Gastrocnemius medialis (tissue), 4 donors: Measurements from ENCODE around the gene CYFIP2. TPM values are rescaled to one million over a fixed set of nuclear protein-coding genes. Genes with fewer than 3 reads are reported as not detected.

ENCODE experiments used
- ATAC-seq, 2 donors: fragments of 150-250 bp; one replicate each; pipeline ENCODE4 v1.9.1; 2016
- DNase-seq, 2 donors: peaks; one replicate each; pipeline ENCODE4 v3.0.0-alpha.2; 2019
- H3K27ac ChIP-seq, 4 donors: fragments of 200-600 bp; sonication (generic); 1 replicate in 1 of 4; 2 replicates in 3 of 4; pipeline ENCODE4 v1.5.1; 2016 to 2018; ENCODE audit warnings: mild to moderate bottlenecking in 2 of 4, moderate library complexity in 1 of 4
- H3K27me3 ChIP-seq, 3 donors: fragments of 200-600 bp; sonication (generic) in 2 of 3; 1 replicate in 1 of 3; 2 replicates in 2 of 3; pipeline versions ENCODE4 v1.5.1 to v1.6.0; 2016 to 2019; ENCODE audit warnings: mild to moderate bottlenecking in 1 of 3, moderate library complexity in 1 of 3
- H3K36me3 ChIP-seq, 2 donors: fragments of 200-600 bp; sonication (generic) in 1 of 2; one replicate each; pipeline ENCODE4 v1.5.1; 2017 to 2018
- H3K4me1 ChIP-seq, 2 donors: fragments of 200-600 bp; sonication (generic) in 1 of 2; one replicate each; pipeline ENCODE4 v1.5.1; 2016 to 2017; ENCODE audit warnings: mild to moderate bottlenecking in 2 of 2
- H3K4me3 ChIP-seq, 4 donors: fragments of 200-600 bp; sonication (generic) in 3 of 4; 1 replicate in 1 of 4; 2 replicates in 3 of 4; pipeline ENCODE4 v1.5.1; 2016 to 2019; ENCODE audit warnings: mild to moderate bottlenecking in 2 of 4
- H3K9me3 ChIP-seq, 3 donors: fragments of 200-600 bp; sonication (generic) in 2 of 3; 1 replicate in 1 of 3; 2 replicates in 2 of 3; pipeline ENCODE4 v1.5.1; 2016 to 2019
- POLR2A ChIP-seq, 2 donors: fragments of 450-650 bp; IDR thresholded peaks; one replicate each; pipeline ENCODE4 v1.6.1; 2017; ENCODE audit warnings: antibody characterized with exemption in 2 of 2, mild to moderate bottlenecking in 2 of 2, moderate library complexity in 2 of 2
- in situ Hi-C, 4 donors: fragments of 200-750 bp; cut with MboI; loops; one replicate each; pipeline versions ENCODE4 v1.15.0 to v1.8.0; 2017; ENCODE audit warnings: low sequenced_read_pairs in 4 of 4
- intact Hi-C: fragments of 100-400 bp; cut with DNase I; formaldehyde crosslinking; loops from one replicate; pipeline ENCODE4 v1.15.1; 2023; ENCODE audit warnings: low total_unique reads
- total RNA-seq, 4 donors: library from RNA; depleted of rRNA; stranded (reverse); fragments of >200 nt; gene quantifications; one replicate each; pipeline versions ENCODE4 v1.1.0 to v1.2.3, GENCODE V29; 2016
- TF ChIP-seq, protein P1 (sequence below), 5 experiments: fragments of 450-650 bp in 3 of 5; fragments of 200-600 bp in 2 of 5; sonication (generic) in 2 of 5; IDR thresholded peaks in 4 of 5; conservative IDR thresholded peaks in 1 of 5; 1 replicate in 4 of 5; 2 replicates in 1 of 5; pipeline ENCODE4 v1.5.1; 2016 to 2019; ENCODE audit warnings: antibody characterized with exemption in 5 of 5, mild to moderate bottlenecking in 3 of 5, moderate library complexity in 3 of 5

Gene CYFIP2
- total RNA-seq, 4 donors from 2014 or later: 5.9 to 15.5 (median 10.7) TPM

DNA sequence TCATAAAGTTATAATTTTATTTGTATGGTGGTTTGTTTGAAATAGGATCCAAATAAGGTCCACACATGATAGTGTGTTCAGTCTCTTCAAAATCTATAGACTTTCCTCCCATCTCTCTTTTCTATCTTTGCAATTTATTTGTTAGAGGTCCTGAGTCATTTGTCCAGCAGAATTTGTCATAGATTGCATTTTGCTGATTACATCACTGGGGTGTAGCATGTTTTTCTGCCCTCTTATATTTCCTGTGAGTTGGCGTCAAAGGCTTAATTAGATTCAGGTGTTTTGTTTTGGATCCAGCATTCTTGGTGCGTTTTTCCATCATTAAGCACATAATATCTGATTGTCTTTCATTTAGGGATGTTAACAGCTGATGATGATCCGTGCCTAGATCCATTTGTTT, 15.0 kb downstream of the CYFIP2 start:
- no peaks in the 10 kb centered on the region for H3K36me3 ChIP-seq
- no peaks in the 10 kb centered on the region for H3K27me3 ChIP-seq
- intact Hi-C loops: no loop called here
- DNase-seq (no peak), ATAC-seq (no peak)
- in situ Hi-C loops: no loop called here
- H3K4me1 ChIP-seq: peaks cover 10 to 15% of the 10 kb centered on the region in 2 donors
- no peak overlapping the region for H3K4me3 ChIP-seq
- TF ChIP-seq POLR2A (IDR thresholded peaks at IDR 0.05): no peak
- TF ChIP-seq, protein P1, sequence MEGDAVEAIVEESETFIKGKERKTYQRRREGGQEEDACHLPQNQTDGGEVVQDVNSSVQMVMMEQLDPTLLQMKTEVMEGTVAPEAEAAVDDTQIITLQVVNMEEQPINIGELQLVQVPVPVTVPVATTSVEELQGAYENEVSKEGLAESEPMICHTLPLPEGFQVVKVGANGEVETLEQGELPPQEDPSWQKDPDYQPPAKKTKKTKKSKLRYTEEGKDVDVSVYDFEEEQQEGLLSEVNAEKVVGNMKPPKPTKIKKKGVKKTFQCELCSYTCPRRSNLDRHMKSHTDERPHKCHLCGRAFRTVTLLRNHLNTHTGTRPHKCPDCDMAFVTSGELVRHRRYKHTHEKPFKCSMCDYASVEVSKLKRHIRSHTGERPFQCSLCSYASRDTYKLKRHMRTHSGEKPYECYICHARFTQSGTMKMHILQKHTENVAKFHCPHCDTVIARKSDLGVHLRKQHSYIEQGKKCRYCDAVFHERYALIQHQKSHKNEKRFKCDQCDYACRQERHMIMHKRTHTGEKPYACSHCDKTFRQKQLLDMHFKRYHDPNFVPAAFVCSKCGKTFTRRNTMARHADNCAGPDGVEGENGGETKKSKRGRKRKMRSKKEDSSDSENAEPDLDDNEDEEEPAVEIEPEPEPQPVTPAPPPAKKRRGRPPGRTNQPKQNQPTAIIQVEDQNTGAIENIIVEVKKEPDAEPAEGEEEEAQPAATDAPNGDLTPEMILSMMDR (IDR thresholded peaks at IDR 0.05 in 4 of 5, conservative IDR thresholded peaks at IDR 0.05 in 1 of 5): no peak
- H3K27ac ChIP-seq: no peak overlapping the region
- H3K9me3 ChIP-seq: no peaks in the 10 kb centered on the region

DNA sequence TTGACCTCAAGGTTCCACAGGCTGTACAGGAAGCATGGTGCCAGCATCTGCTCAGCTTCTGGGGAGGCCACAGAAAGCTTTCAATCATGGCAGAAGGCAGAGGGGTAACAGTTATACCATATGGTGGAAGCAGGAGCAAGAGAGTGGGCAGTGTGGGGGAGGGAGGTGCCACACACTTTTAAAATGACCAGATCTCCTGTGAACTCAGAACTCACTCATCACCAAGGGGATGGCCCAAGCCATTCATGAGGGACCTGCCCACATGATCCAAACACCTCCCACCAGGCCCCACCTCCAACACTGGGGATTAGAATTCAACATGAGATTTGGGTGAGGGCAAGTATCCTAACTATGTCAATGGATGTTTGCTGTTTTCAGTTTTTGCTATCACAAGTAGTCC, 16.2 kb downstream of the CYFIP2 start:
- Histone ChIP-seq H3K36me3 (no peaks in the 10 kb centered on the region), H3K27ac (no peak overlapping the region), H3K27me3 (no peaks in the 10 kb centered on the region), H3K9me3 (no peaks in the 10 kb centered on the region), H3K4me3 (no peak overlapping the region), H3K4me1 (peaks cover 16 to 26% of the 10 kb centered on the region in 2 donors)
- in situ Hi-C loops (no loop called here), intact Hi-C loops (no loop called here)
- ATAC-seq (no peak), DNase-seq (no peak)
- no peak for TF ChIP-seq POLR2A (IDR thresholded peaks at IDR 0.05)
- TF ChIP-seq, protein P1 (IDR thresholded peaks at IDR 0.05 in 4 of 5, conservative IDR thresholded peaks at IDR 0.05 in 1 of 5): no peak

DNA sequence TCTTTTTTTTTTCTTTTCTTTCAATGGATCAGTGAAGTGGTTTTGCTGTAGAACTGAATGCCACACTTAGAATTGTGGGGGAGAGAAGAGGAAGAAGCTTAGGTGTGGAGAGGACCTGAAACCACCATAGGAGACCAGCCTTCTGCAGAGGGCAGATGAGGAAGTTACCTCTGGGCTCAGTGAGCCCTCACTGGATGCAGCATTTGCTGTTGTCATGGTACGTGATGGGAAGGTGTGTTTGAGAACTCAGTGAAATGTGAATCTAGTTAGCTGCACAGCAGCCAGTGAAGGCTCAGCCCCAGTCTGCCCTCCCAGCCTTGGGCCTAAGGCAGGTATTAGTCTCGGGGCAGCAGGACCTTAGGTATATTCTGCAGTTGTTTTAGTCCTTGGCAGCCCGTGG, 17.5 kb downstream of the CYFIP2 start:
- DNase-seq (no peak), ATAC-seq (no peak)
- no peaks in the 10 kb centered on the region for H3K9me3 ChIP-seq
- H3K27ac ChIP-seq: peak overlapping the region in 1 of 4 donors; percentile 45
- no peaks in the 10 kb centered on the region for H3K27me3 ChIP-seq
- no peak overlapping the region for H3K4me3 ChIP-seq
- TF ChIP-seq POLR2A (IDR thresholded peaks at IDR 0.05): no peak
- TF ChIP-seq, protein P1 (IDR thresholded peaks at IDR 0.05 in 4 of 5, conservative IDR thresholded peaks at IDR 0.05 in 1 of 5): no peak
- no peaks in the 10 kb centered on the region for H3K36me3 ChIP-seq
- peaks cover 16 to 26% of the 10 kb centered on the region in 2 donors for H3K4me1 ChIP-seq
- in situ Hi-C loops (no loop called here), intact Hi-C loops (no loop called here)

DNA sequence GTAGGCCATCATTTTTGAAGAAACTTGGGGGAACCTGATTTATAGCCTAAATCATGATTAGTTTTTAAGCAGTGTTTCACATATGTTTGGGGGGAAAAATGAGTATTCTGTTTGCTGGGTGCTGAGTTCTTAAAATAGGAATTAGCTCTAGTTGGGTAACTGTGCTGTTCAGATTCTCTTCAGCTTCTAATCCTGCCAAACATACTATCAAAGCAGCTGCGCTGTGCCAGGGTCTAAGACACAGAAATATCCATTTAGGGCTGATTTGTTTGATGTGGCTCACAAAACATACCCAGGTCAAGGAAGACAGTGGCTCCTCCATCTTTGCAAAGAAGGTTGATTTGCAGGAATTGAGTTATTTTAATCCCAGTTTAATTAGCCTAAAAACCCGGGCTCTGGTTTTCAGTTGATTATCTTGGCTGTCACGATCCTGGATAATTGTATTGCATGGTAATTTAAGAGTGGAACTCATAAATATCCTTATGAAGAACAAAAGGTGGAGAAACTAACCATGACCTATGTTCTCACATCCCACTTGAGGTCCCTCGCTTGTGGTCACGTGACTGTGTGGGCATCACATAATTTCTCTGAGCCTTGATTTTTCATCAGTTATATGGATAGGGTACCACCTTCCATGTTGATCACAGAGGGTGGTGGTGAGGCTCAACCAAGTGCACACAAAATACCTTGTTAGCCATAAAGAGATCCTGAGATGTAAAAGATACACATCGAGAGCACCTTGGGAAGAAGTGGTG, 18.7 kb downstream of the CYFIP2 start:
- H3K36me3 ChIP-seq: no peaks in the 10 kb centered on the region
- TF ChIP-seq, protein P1 (IDR thresholded peaks at IDR 0.05 in 4 of 5, conservative IDR thresholded peaks at IDR 0.05 in 1 of 5): no peak
- TF ChIP-seq POLR2A (IDR thresholded peaks at IDR 0.05): no peak
- peak overlapping the region in 1 of 4 donors; percentile 45 for H3K27ac ChIP-seq
- intact Hi-C loops: no loop called here
- DNase-seq (no peak), ATAC-seq (peak in 1 of 2 donors; percentile 34)
- no peaks in the 10 kb centered on the region for H3K9me3 ChIP-seq
- H3K27me3 ChIP-seq: no peaks in the 10 kb centered on the region
- peaks cover 16 to 26% of the 10 kb centered on the region in 2 donors for H3K4me1 ChIP-seq
- no peak overlapping the region for H3K4me3 ChIP-seq
- in situ Hi-C loops: no loop called here
